Right atrium auricular region (tissue), 2 donors: ENCODE measurements around the gene TLE3. TPM values are rescaled to one million over a fixed set of nuclear protein-coding genes. Genes with fewer than 3 reads are reported as not detected.

Experiments
- DNase-seq: peaks from one replicate; pipeline ENCODE4 v3.0.0-alpha.2; 2019; ENCODE audit warnings: low spot score
- H3K27ac ChIP-seq, 2 donors: fragments of 200-600 bp; sonication (generic); 1 replicate in 1 of 2; 2 replicates in 1 of 2; pipeline ENCODE4 v1.5.1; 2016 to 2019
- H3K27me3 ChIP-seq, 2 donors: fragments of 200-600 bp; sonication (generic); one replicate each; pipeline versions ENCODE4 v1.5.1 to v1.6.0; 2017 to 2019
- H3K36me3 ChIP-seq: fragments of 200-600 bp; sonication (generic); one replicate; pipeline ENCODE4 v1.5.1; 2016
- H3K4me1 ChIP-seq, 2 donors: fragments of 200-600 bp; sonication (generic); one replicate each; pipeline versions ENCODE4 v1.5.1 to v1.6.0; 2017 to 2019
- H3K4me3 ChIP-seq, 2 donors: fragments of 200-600 bp; sonication (generic); 1 replicate in 1 of 2; 2 replicates in 1 of 2; pipeline ENCODE4 v1.5.1; 2017 to 2019; ENCODE audit warnings: mild to moderate bottlenecking in 1 of 2, moderate library complexity in 1 of 2
- H3K9me3 ChIP-seq, 2 donors: fragments of 200-600 bp; sonication (generic); one replicate each; pipeline ENCODE4 v1.5.1; 2019
- CTCF ChIP-seq, 2 donors: fragments of 200-600 bp; sonication (generic); IDR thresholded peaks; one replicate each; pipeline ENCODE4 v1.5.1; 2019; ENCODE audit warnings: antibody characterized with exemption in 2 of 2
- total RNA-seq, 2 donors: library from RNA; depleted of rRNA; stranded (reverse); fragments of >200 nt; gene quantifications; one replicate each; pipeline ENCODE4 v1.1.0, GENCODE V29; 2016

The TLE3 gene
- total RNA-seq, 2 donors from 2014 or later, result 23.3 to 61.7 TPM

GRCh38 chr15:70092464-70093027 is 5.2 kb downstream of the TLE3 start:
- peaks cover 0 to 87% of the 10 kb centered on the region in 2 donors for H3K4me1 ChIP-seq
- no peaks in the 10 kb centered on the region for H3K27me3 ChIP-seq
- no peaks in the 10 kb centered on the region for H3K9me3 ChIP-seq
- peaks cover 8% of the 10 kb centered on the region for H3K36me3 ChIP-seq
- no peak for DNase-seq
- no peak for TF ChIP-seq CTCF (IDR thresholded peaks at IDR 0.05)
- no peak overlapping the region for H3K4me3 ChIP-seq
- no peak overlapping the region for H3K27ac ChIP-seq

- Histone ChIP-seq H3K9me3 (no peaks in the 10 kb centered on the region), H3K27ac (no peak overlapping the region), H3K4me3 (no peak overlapping the region), H3K36me3 (peaks cover 8% of the 10 kb centered on the region), H3K4me1 (peaks cover 0 to 94% of the 10 kb centered on the region in 2 donors), H3K27me3 (no peaks in the 10 kb centered on the region)
- TF ChIP-seq CTCF (IDR thresholded peaks at IDR 0.05), result no peak
- no peak for DNase-seq
These were observed 5.8 kb downstream of the TLE3 start for GRCh38 chr15:70091726-70092463.

DNA sequence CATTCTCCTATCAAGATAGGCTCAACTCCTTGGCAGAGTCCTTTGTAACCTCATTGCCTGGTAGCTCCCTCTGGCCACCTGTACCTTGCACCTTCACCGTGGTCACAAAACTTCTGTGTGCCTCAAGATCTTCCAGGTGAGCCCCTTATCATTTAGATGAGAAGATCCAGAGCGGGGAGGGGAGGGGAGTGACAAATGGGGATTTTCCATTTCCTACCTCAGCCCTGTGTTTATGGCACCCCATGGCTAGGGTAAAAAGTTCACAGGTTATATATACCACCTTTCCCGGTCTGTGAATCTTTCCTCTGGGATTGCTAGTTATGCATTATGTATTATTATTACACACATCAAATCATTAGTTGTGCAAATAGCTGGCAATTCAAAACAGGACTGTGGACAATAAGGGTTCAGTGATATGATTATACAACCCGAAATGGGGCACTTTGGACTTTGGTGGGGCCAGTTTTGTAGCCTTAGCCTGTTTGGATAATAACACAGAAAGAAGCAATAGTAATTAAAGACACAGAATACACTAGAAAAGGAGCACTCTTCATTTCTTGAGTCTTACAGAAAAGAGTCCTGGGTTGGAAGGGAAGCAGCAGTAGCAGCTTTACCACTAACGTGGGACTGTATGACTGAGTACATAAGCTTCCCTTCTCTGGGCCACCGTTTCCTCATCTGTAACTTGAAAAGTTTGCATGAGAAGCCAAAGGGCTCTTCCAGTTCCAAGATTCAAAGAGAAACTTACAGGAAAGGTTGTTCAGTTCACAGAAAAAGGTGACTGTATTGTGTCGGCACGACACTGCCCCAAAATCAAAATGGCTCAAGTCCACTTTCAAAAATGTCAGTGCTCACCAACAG is 7.1 kb downstream of the TLE3 start:
- Histone ChIP-seq H3K27me3 (no peaks in the 10 kb centered on the region), H3K27ac (no peak overlapping the region), H3K4me3 (no peak overlapping the region), H3K4me1 (peaks cover 0 to 91% of the 10 kb centered on the region in 2 donors), H3K9me3 (no peaks in the 10 kb centered on the region), H3K36me3 (peaks cover 8% of the 10 kb centered on the region)
- no peak for TF ChIP-seq CTCF (IDR thresholded peaks at IDR 0.05)
- DNase-seq, result no peak

DNA sequence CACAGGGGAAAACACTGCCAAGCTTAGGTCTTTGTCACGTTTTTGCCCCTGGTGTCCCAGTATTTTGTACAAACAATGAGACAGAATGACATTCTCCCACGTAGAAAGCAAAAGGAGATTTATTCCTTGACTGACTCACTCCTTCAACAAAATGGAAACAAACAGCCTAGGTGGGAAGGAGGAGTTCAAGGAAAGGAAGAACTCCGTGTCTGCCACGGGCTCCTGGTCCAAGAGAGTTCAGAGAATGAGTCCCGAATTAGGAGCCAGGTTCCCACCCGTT is 8.1 kb downstream of the TLE3 start:
- Histone ChIP-seq H3K36me3 (peaks cover 9% of the 10 kb centered on the region), H3K27ac (peak overlapping the region in 1 of 2 donors; percentile 63)

More for the DNA sequence above, 8.1 kb downstream of the TLE3 start:
- Histone ChIP-seq H3K4me1 (peaks cover 0 to 83% of the 10 kb centered on the region in 2 donors), H3K4me3 (no peak overlapping the region), H3K27me3 (no peaks in the 10 kb centered on the region), H3K9me3 (no peaks in the 10 kb centered on the region)
- no peak for DNase-seq
- TF ChIP-seq CTCF (IDR thresholded peaks at IDR 0.05), result no peak
